IMR-90 (cell line): Measurements from ENCODE around the gene B3GNT5. TPM values are rescaled to one million over a fixed set of nuclear protein-coding genes. Genes with fewer than 3 reads are reported as not detected.

ENCODE experiments used
- ATAC-seq: fragments of 200-7000 bp; cut with Tn5 transposase; 2 replicates; pipeline ENCODE4 v1.9.1; 2020; ENCODE audit warnings: low read depth, mild to moderate bottlenecking, moderate library complexity
- BruUV-seq: library from RNA; stranded (reverse); fragments of 400-500 nt; replicated peaks from 2 replicates; lab custom pipeline; 2021; lab: Mats Ljungman, UMichigan
- CTCF ChIA-PET: fragments of 300-600 bp; formaldehyde crosslinking; extraction: SDS; loops from one replicate; lab custom pipeline; 2021; ENCODE audit warnings: antibody characterized with exemption; lab: Yijun Ruan, JAX
- POLR2A ChIA-PET: fragments of 300-600 bp; sonication (Branson Sonifier 250); formaldehyde crosslinking; loops from one replicate; lab custom pipeline; 2022; ENCODE audit warnings: antibody characterized with exemption; ENCODE audit not compliant: unreplicated experiment; lab: Charles Lee
- DNase-seq: peaks from one replicate; pipeline ENCODE4 v3.0.0; 2013
- H2AFZ ChIP-seq: replicated peaks from 2 replicates; pipeline ENCODE3; 2013; ENCODE audit warnings: low read length, mild to moderate bottlenecking; ENCODE audit not compliant: poor library complexity
- H2AK5ac ChIP-seq: 2 replicates; pipeline ENCODE4 v1.6.1; 2013; ENCODE audit warnings: low read depth, low read length, inconsistent platforms
- H2AK9ac ChIP-seq: replicated peaks from 2 replicates; pipeline ENCODE3; 2013; ENCODE audit warnings: mild to moderate bottlenecking, low read depth, low read length, moderate library complexity; ENCODE audit not compliant: poor library complexity
- H2BK120ac ChIP-seq: 2 replicates; pipeline ENCODE4 v1.6.1; 2013; ENCODE audit warnings: low read depth, low read length, inconsistent platforms
- H2BK15ac ChIP-seq: 3 replicates; pipeline ENCODE4 v1.6.1; 2013; ENCODE audit warnings: low read depth, low read length, inconsistent platforms
- H2BK20ac ChIP-seq: 2 replicates; pipeline ENCODE4 v1.6.1; 2013; ENCODE audit warnings: low read depth, mild to moderate bottlenecking, inconsistent platforms, low read length, moderate library complexity
- H2BK5ac ChIP-seq: 2 replicates; pipeline ENCODE4 v1.6.1; 2013; ENCODE audit warnings: mild to moderate bottlenecking, low read depth, low read length, inconsistent platforms; ENCODE audit not compliant: poor library complexity, severe bottlenecking
- H3K14ac ChIP-seq: replicated peaks from 2 replicates; pipeline ENCODE4 v1.6.1; 2013; ENCODE audit warnings: low read depth, low read length, inconsistent platforms
- H3K18ac ChIP-seq: 2 replicates; pipeline ENCODE4 v1.6.1; 2013; ENCODE audit warnings: low read depth, low read length, control low read depth
- H3K23ac ChIP-seq: 2 replicates; pipeline ENCODE4 v1.6.1; 2013; ENCODE audit warnings: low read depth, low read length, inconsistent platforms
- H3K27ac ChIP-seq: 2 replicates; pipeline ENCODE4 v1.5.1; 2013; ENCODE audit warnings: mild to moderate bottlenecking, control low read depth, low read length; ENCODE audit not compliant: insufficient read depth
- H3K27me3 ChIP-seq: 2 replicates; pipeline ENCODE4 v1.6.1; 2013; ENCODE audit warnings: low read length; ENCODE audit not compliant: control insufficient read depth, insufficient read depth
- H3K36me3 ChIP-seq: 2 replicates; pipeline ENCODE4 v1.6.1; 2013; ENCODE audit warnings: low read length, mixed read lengths; ENCODE audit not compliant: control insufficient read depth, insufficient read depth
- H3K4ac ChIP-seq: 2 replicates; pipeline ENCODE4 v1.6.1; 2013; ENCODE audit warnings: low read depth, low read length, inconsistent platforms
- H3K4me1 ChIP-seq: 2 replicates; pipeline ENCODE4 v1.6.1; 2013; ENCODE audit warnings: low read length, mixed read lengths; ENCODE audit not compliant: control insufficient read depth, insufficient read depth
- H3K4me2 ChIP-seq: 2 replicates; pipeline ENCODE4 v1.6.1; 2013; ENCODE audit warnings: low read depth, mild to moderate bottlenecking, control low read depth, low read length, moderate library complexity
- H3K4me3 ChIP-seq: 2 replicates; pipeline ENCODE4 v1.5.1; 2013; ENCODE audit warnings: low read depth, mild to moderate bottlenecking, control low read depth, low read length, moderate library complexity; ENCODE audit not compliant: insufficient read depth
- H3K56ac ChIP-seq: 2 replicates; pipeline ENCODE4 v1.6.1; 2013; ENCODE audit warnings: low read length, inconsistent platforms; ENCODE audit not compliant: insufficient read depth; ENCODE audit errors: extremely low read depth
- H3K79me1 ChIP-seq, 2 experiments: 2 replicates each; pipeline ENCODE4 v1.6.1; 2013; ENCODE audit warnings: low read length in 2 of 2, inconsistent platforms in 1 of 2, low read depth in 1 of 2
- H3K9ac ChIP-seq: 2 replicates; pipeline ENCODE4 v1.6.1; 2013; ENCODE audit warnings: low read depth, low read length, control low read depth
- H3K9me1 ChIP-seq: 2 replicates; pipeline ENCODE4 v1.6.1; 2013; ENCODE audit warnings: low read length, inconsistent platforms; ENCODE audit not compliant: insufficient read depth
- H3K9me3 ChIP-seq: 2 replicates; pipeline ENCODE4 v1.6.1; 2013; ENCODE audit warnings: low read length; ENCODE audit not compliant: control insufficient read depth, insufficient read depth
- H4K20me1 ChIP-seq: 2 replicates; pipeline ENCODE4 v1.6.1; 2013; ENCODE audit warnings: low read length, inconsistent platforms; ENCODE audit not compliant: insufficient read depth
- H4K5ac ChIP-seq: 2 replicates; pipeline ENCODE4 v1.6.1; 2013; ENCODE audit warnings: mild to moderate bottlenecking, low read depth, low read length, control low read depth
- H4K8ac ChIP-seq, 2 experiments: 2 replicates each; pipeline ENCODE4 v1.6.1; 2013; ENCODE audit warnings: low read depth in 2 of 2, low read length in 2 of 2, control low read depth in 1 of 2, inconsistent platforms in 1 of 2
- H4K91ac ChIP-seq: 2 replicates; pipeline ENCODE4 v1.6.1; 2013; ENCODE audit warnings: low read depth, low read length, inconsistent platforms; ENCODE audit not compliant: insufficient read depth
- FOS ChIP-seq: fragments of 150-350 bp; IDR thresholded peaks from 2 replicates; pipeline ENCODE4 v1.6.1; 2016; ENCODE audit warnings: low read depth, low read length
- MXI1 ChIP-seq: IDR thresholded peaks from 2 replicates; pipeline ENCODE4 v1.6.1; 2012; ENCODE audit warnings: low read depth, mild to moderate bottlenecking, low read length, moderate library complexity, borderline replicate concordance
- POLR2A ChIP-seq: IDR thresholded peaks from 2 replicates; pipeline ENCODE4 v1.6.1; 2012; ENCODE audit warnings: mild to moderate bottlenecking, low read depth, low read length
- RAD21 ChIP-seq: IDR thresholded peaks from 2 replicates; pipeline ENCODE4 v1.6.1; 2012; ENCODE audit warnings: low read length, improper control_type of control experiment
- SMC3 ChIP-seq: fragments of 150-350 bp; IDR thresholded peaks from 2 replicates; pipeline ENCODE4 v1.6.1; 2016; ENCODE audit warnings: low read depth, mild to moderate bottlenecking, antibody characterized with exemption, low read length, moderate library complexity
- USF2 ChIP-seq: fragments of 150-350 bp; IDR thresholded peaks from 2 replicates; pipeline ENCODE4 v1.6.1; 2017; ENCODE audit warnings: mild to moderate bottlenecking, antibody characterized with exemption, low read length, low read depth
- WGBS, 2 experiments: methylation state at CpG; one replicate each; pipeline versions ENCODE4 v1.1.5 to v1.1.7; 2013; ENCODE audit warnings: missing lambda C conversion rate in 2 of 2; ENCODE audit not compliant: insufficient read length in 1 of 2; ENCODE audit errors: extremely low coverage in 2 of 2; 5-methylcytosine and 5-hydroxymethylcytosine counted together
- dilution Hi-C: fragments of 300-500 bp; cut with HindIII; formaldehyde crosslinking; loops from one replicate; pipeline ENCODE4 v1.14.3; 2018; ENCODE audit warnings: low sequenced_read_pairs; ENCODE audit not compliant: unreplicated experiment
- in situ Hi-C: fragments of 300-500 bp; cut with MboI; formaldehyde crosslinking; loops from 3 replicates; pipeline ENCODE4 v1.14.3; 2019; ENCODE audit warnings: low sequenced_read_pairs, inconsistent platforms, mixed read lengths
- intact Hi-C: fragments of 100-400 bp; cut with micrococcal nuclease; formaldehyde crosslinking; loops from 2 replicates; pipeline ENCODE4 v1.10.0; 2022
- polyA plus RNA-seq, 3 experiments: library from polyadenylated mRNA; depleted of rRNA; stranded (reverse); fragments of >200 nt; gene quantifications; 2 replicates each; pipeline ENCODE4 v1.2.3, GENCODE V29; 2012; ENCODE audit warnings: low replicate concordance in 1 of 3
- total RNA-seq: library from RNA; depleted of rRNA; stranded (reverse); fragments of >200 nt; gene quantifications from 2 replicates; pipeline ENCODE4 v1.2.3, GENCODE V29; 2012

The B3GNT5 gene
- total and polyA plus RNA-seq, 2 of the 4 experiments (the other 2 are of a cell fraction) = 1.6 to 3.4 TPM

GRCh38 chr3:183247011-183247589, 6.0 kb upstream of the B3GNT5 start:
- CTCF ChIA-PET = no interaction called here
- 63% methylated on average over 2 of the region's 6 CpGs; no CpG with 5 or more reads in 1 of the 2 experiments for WGBS, 2 experiments
- dilution Hi-C loops = no loop called here

More at GRCh38 chr3:183247011-183247589, 6.0 kb upstream of the B3GNT5 start:
- DNase-seq = no peak
- Histone ChIP-seq H4K5ac (no peak overlapping the region), H3K9me3 (peaks cover 7% of the 10 kb centered on the region), H4K8ac (no peak overlapping the region), H3K18ac (no peak overlapping the region), H3K79me1 (no peaks in the 10 kb centered on the region), H3K36me3 (no peaks in the 10 kb centered on the region), H3K56ac (no peak overlapping the region), H4K91ac (no peak overlapping the region), H3K9ac (no peak overlapping the region), H2BK20ac (no peak overlapping the region), H4K20me1 (no peaks in the 10 kb centered on the region), H2BK120ac (no peak overlapping the region), H2BK15ac (no peak overlapping the region), H3K27ac (no peak overlapping the region), H3K4me3 (no peak overlapping the region), H3K27me3 (peaks cover 26% of the 10 kb centered on the region), H2AK9ac (no peak overlapping the region), H3K4ac (no peak overlapping the region), H2AK5ac (no peak overlapping the region), H3K14ac (no peak overlapping the region), H2BK5ac (no peak overlapping the region), H3K4me2 (no peak overlapping the region), H3K9me1 (no peaks in the 10 kb centered on the region), H3K23ac (no peak overlapping the region), H2AFZ (no peak overlapping the region), H3K4me1 (no peaks in the 10 kb centered on the region)
- ATAC-seq = peak; percentile 24; the same call in 1 of the 2 replicates
- POLR2A ChIA-PET = no interaction called here
- in situ Hi-C loops = no loop called here
- intact Hi-C loops = no loop called here
- TF ChIP-seq RAD21 (no peak), MXI1 (no peak), POLR2A (no peak), USF2 (no peak), FOS (no peak), SMC3 (no peak)
- no TSS peak for BruUV-seq
